DMS153 (cell line): Measurements from ENCODE around the gene FH.

ENCODE experiments used
- DNase-seq: peaks from one replicate; lab custom pipeline; 2025; lab: John Stamatoyannopoulos, UW

Gene FH

GRCh38 chr1:241457421-241457820 lies 62.1 kb downstream of the FH start:
- no peak for DNase-seq

GRCh38 chr1:241456743-241457142 lies 62.8 kb downstream of the FH start:
- DNase-seq = no peak

DNA sequence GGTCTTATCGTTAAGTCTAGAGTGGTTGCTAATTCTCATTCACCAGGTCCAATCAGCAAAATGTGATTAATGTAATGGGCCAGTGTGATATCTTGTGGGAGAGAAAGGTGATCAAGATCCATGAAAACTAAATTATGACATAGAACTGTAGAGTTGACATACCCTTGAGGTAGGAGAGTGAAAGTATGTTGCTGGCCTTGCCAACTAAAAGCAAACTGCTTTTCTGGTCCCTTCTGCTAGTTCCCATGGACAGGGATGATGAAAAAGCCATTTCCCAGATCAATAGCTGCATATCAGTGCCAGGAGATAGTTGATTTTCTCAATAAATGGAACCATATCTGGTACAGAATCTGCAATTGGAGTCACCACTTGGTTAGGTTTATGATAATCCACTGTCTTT lies 65.8 kb downstream of the FH start:
- DNase-seq = no peak

- DNase-seq = no peak
Observed at GRCh38 chr1:241451956-241452355, 67.6 kb downstream of the FH start.
